Natural killer cell (primary cell): ENCODE data around the gene TTC28. TPM values are rescaled to one million over a fixed set of nuclear protein-coding genes. Genes with fewer than 3 reads are reported as not detected.

Source experiments
- ATAC-seq, 3 donors: fragments of 150-1000 bp in 2 of 3; fragments of 200-7000 bp in 1 of 3; cut with Tn5 transposase; 1 replicate in 1 of 3; 2 replicates in 2 of 3; pipeline ENCODE4 v1.10.0; 2021; ENCODE audit warnings: mild to moderate bottlenecking in 2 of 3, moderate library complexity in 2 of 3
- DNase-seq, 2 donors: peaks; one replicate each; pipeline versions ENCODE4 v3.0.0 to v3.0.0-alpha.2; 2013 to 2021; ENCODE audit warnings: mixed read lengths in 1 of 2
- H3K27ac ChIP-seq: one replicate; pipeline ENCODE4 v1.5.1; 2013; ENCODE audit warnings: mild to moderate bottlenecking, low read length
- H3K27me3 ChIP-seq: one replicate; pipeline ENCODE4 v1.6.1; 2013; ENCODE audit warnings: low read length; ENCODE audit not compliant: control insufficient read depth, insufficient read depth
- H3K36me3 ChIP-seq: one replicate; pipeline ENCODE4 v1.6.1; 2013; ENCODE audit warnings: low read length; ENCODE audit not compliant: control insufficient read depth, insufficient read depth
- H3K4me1 ChIP-seq: one replicate; pipeline ENCODE4 v1.6.1; 2013; ENCODE audit warnings: low read length; ENCODE audit not compliant: control insufficient read depth, insufficient read depth
- H3K4me3 ChIP-seq: one replicate; pipeline ENCODE4 v1.5.1; 2013; ENCODE audit warnings: low read length
- H3K9me3 ChIP-seq: one replicate; pipeline ENCODE4 v1.6.1; 2013; ENCODE audit warnings: low read length; ENCODE audit not compliant: control insufficient read depth, insufficient read depth
- H3K27ac Mint-ChIP-seq, 2 donors: one replicate each; pipeline ENCODE4 v1.8.0; 2022; ENCODE audit warnings: mild to moderate bottlenecking in 2 of 2, mixed read lengths in 2 of 2, moderate library complexity in 1 of 2
- H3K27me3 Mint-ChIP-seq, 2 donors: one replicate each; pipeline ENCODE4 v1.8.0; 2022; ENCODE audit warnings: low read depth in 2 of 2, mixed read lengths in 2 of 2
- H3K36me3 Mint-ChIP-seq: one replicate; pipeline ENCODE4 v1.8.0; 2022; ENCODE audit warnings: mixed read lengths
- H3K4me1 Mint-ChIP-seq, 2 donors: one replicate each; pipeline ENCODE4 v1.8.0; 2022; ENCODE audit warnings: mixed read lengths in 2 of 2
- H3K4me3 Mint-ChIP-seq: one replicate; pipeline ENCODE4 v1.8.0; 2022; ENCODE audit warnings: mild to moderate bottlenecking, moderate library complexity, mixed read lengths
- H3K9me3 Mint-ChIP-seq, 2 donors: one replicate each; pipeline ENCODE4 v1.8.0; 2022; ENCODE audit warnings: mixed read lengths in 2 of 2
- CTCF ChIP-seq: fragments of 200-600 bp; IDR thresholded peaks from one replicate; pipeline ENCODE4 v1.8.0; 2022; ENCODE audit warnings: antibody characterized with exemption
- WGBS: methylation state at CpG from one replicate; pipeline ENCODE4 v1.1.7; 2013; ENCODE audit warnings: missing lambda C conversion rate; ENCODE audit not compliant: insufficient coverage; 5-methylcytosine and 5-hydroxymethylcytosine counted together
- intact Hi-C: fragments of 100-400 bp; cut with micrococcal nuclease; formaldehyde crosslinking; loops from one replicate; pipeline ENCODE4 v1.14.2; 2022
- total RNA-seq, 4 donors: library from RNA; stranded (reverse); fragments of 120-200 nt in 1 of 4; gene quantifications; one replicate each; pipeline versions ENCODE4 v1.2.3 to v1.2.4, GENCODE V29; 2013 to 2022

The TTC28 gene
- total RNA-seq, 3 donors from 2014 or later (not counting 1 experiment from before 2014, with no cell fraction given) = 4.1 to 10.0 (median 8.6) TPM

- intact Hi-C loops = no loop called here
- ATAC-seq (no peak), DNase-seq (no peak)
- no peak for TF ChIP-seq CTCF
- H3K9me3 ChIP-seq = no peaks in the 10 kb centered on the region
- no peak overlapping the region for H3K4me3 Mint-ChIP-seq
- H3K36me3 ChIP-seq = no peaks in the 10 kb centered on the region
- H3K4me1 Mint-ChIP-seq = no peaks in the 10 kb centered on the region
- no peaks in the 10 kb centered on the region for H3K4me1 ChIP-seq
- no peak overlapping the region for H3K4me3 ChIP-seq
- no peaks in the 10 kb centered on the region for H3K27me3 ChIP-seq
- WGBS = 97% methylated on average over 2 of the region's 3 CpGs
- no peak overlapping the region for H3K27ac ChIP-seq
- no peak overlapping the region for H3K27ac Mint-ChIP-seq
- H3K27me3 Mint-ChIP-seq = peaks cover 0 to 27% of the 10 kb centered on the region in 2 donors
- no peaks in the 10 kb centered on the region for H3K36me3 Mint-ChIP-seq
- no peaks in the 10 kb centered on the region for H3K9me3 Mint-ChIP-seq
Observed at GRCh38 chr22:28268171-28268570, 411.5 kb downstream of the TTC28 start.

GRCh38 chr22:28260619-28261018 is 419.0 kb downstream of the TTC28 start:
- Histone ChIP-seq H3K4me1 (no peaks in the 10 kb centered on the region), H3K9me3 (no peaks in the 10 kb centered on the region), H3K27ac (no peak overlapping the region), H3K27me3 (no peaks in the 10 kb centered on the region), H3K4me3 (no peak overlapping the region), H3K36me3 (no peaks in the 10 kb centered on the region)
- intact Hi-C loops = no loop called here
- H3K27ac Mint-ChIP-seq = no peak overlapping the region
- 100% methylated on average over 2 of the region's 2 CpGs for WGBS
- no peaks in the 10 kb centered on the region for H3K9me3 Mint-ChIP-seq
- H3K36me3 Mint-ChIP-seq = no peaks in the 10 kb centered on the region
- peaks cover 2 to 11% of the 10 kb centered on the region in 2 donors for H3K27me3 Mint-ChIP-seq
- H3K4me1 Mint-ChIP-seq = no peaks in the 10 kb centered on the region
- DNase-seq = no peak
- no peak for ATAC-seq
- TF ChIP-seq CTCF = no peak
- H3K4me3 Mint-ChIP-seq = no peak overlapping the region

- DNase-seq (no peak), ATAC-seq (no peak)
- H3K4me3 Mint-ChIP-seq = no peak overlapping the region
- Histone ChIP-seq H3K36me3 (no peaks in the 10 kb centered on the region), H3K27me3 (no peaks in the 10 kb centered on the region), H3K4me1 (no peaks in the 10 kb centered on the region), H3K27ac (no peak overlapping the region), H3K9me3 (no peaks in the 10 kb centered on the region), H3K4me3 (no peak overlapping the region)
- H3K36me3 Mint-ChIP-seq = no peaks in the 10 kb centered on the region
- no peaks in the 10 kb centered on the region for H3K4me1 Mint-ChIP-seq
- no peak for TF ChIP-seq CTCF
- peaks cover 4 to 14% of the 10 kb centered on the region in 2 donors for H3K27me3 Mint-ChIP-seq
- 90% methylated on average over 2 of the region's 2 CpGs for WGBS
- no peak overlapping the region for H3K27ac Mint-ChIP-seq
- intact Hi-C loops = no loop called here
- H3K9me3 Mint-ChIP-seq = no peaks in the 10 kb centered on the region
Observed at GRCh38 chr22:28259774-28260312, 419.8 kb downstream of the TTC28 start.

GRCh38 chr22:28254396-28254795 is 425.2 kb downstream of the TTC28 start:
- no peak overlapping the region for H3K27ac ChIP-seq
- 89% methylated on average over 1 of the region's 1 CpG for WGBS
- no peak for TF ChIP-seq CTCF
- Mint-ChIP-seq H3K36me3 (no peaks in the 10 kb centered on the region), H3K9me3 (no peaks in the 10 kb centered on the region), H3K27me3 (peaks cover 8 to 9% of the 10 kb centered on the region in 2 donors), H3K4me1 (no peaks in the 10 kb centered on the region), H3K27ac (no peak overlapping the region), H3K4me3 (no peak overlapping the region)
- H3K27me3 ChIP-seq = no peaks in the 10 kb centered on the region
- H3K9me3 ChIP-seq = no peaks in the 10 kb centered on the region
- ATAC-seq (no peak), DNase-seq (no peak)
- no peaks in the 10 kb centered on the region for H3K36me3 ChIP-seq
- no peak overlapping the region for H3K4me3 ChIP-seq
- intact Hi-C loops = no loop called here
- no peaks in the 10 kb centered on the region for H3K4me1 ChIP-seq
